C4-2B (cell line): ENCODE data around the gene APP.

Source experiments
- H3K27ac ChIP-seq: fragments of 450-650 bp; 2 replicates; pipeline ENCODE4 v1.5.1; 2017
- CTCF ChIP-seq: fragments of 450-650 bp; conservative IDR thresholded peaks from 2 replicates; pipeline ENCODE4 v1.5.1; 2017; ENCODE audit warnings: mild to moderate bottlenecking
- ZFX ChIP-seq: fragments of 450-650 bp; IDR thresholded peaks from 2 replicates; pipeline ENCODE4 v1.6.1; 2017

The APP gene

DNA sequence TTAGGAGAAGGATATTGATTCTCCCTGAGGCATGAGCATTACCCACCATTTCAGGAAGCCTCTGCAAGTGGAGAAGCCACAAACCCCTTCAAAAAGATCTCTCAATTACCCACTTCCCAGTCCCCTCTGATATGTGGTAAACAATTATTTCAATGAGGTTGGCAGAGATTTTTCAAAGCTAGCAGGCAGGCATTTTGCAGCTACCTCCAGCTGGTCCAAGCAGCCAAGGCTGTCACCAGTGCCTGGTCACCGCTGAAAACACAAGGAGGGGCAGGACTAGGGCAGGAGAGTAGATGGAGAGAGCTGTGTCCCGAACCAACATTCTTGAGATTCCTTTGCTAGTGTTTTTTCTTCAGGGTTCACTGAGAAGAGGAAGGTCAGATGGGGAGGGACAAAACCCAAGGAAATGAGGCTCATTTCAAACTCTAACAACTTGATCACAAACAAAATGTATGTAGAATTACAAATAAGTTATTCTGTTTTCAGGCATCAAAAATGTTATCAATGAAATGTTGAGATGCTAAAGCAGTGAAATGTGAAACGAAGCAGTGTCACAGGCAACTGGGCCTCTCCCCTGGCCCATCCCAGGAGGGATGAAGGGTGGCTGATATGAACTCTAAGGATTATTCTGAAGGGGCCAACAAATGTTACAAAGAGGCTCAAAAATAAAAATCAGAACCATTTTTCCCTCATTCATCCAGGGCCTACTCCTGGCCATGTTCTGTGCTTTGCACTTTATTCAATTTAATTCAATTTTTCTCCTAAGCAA, 22.3 kb downstream of the APP start:
- no peak for TF ChIP-seq CTCF
- TF ChIP-seq ZFX: no peak

GRCh38 chr21:26147535-26147934, 23.0 kb downstream of the APP start:
- H3K27ac ChIP-seq: no peak overlapping the region

More for the DNA sequence above, 22.3 kb downstream of the APP start:
- no peak overlapping the region for H3K27ac ChIP-seq

GRCh38 chr21:26146681-26147080, 23.9 kb downstream of the APP start:
- no peak for TF ChIP-seq CTCF
- TF ChIP-seq ZFX: no peak
- no peak overlapping the region for H3K27ac ChIP-seq

More at GRCh38 chr21:26147535-26147934, 23.0 kb downstream of the APP start:
- TF ChIP-seq ZFX (no peak), CTCF (no peak)

- no peak overlapping the region for H3K27ac ChIP-seq
- no peak for TF ChIP-seq CTCF
- no peak for TF ChIP-seq ZFX
Observed at GRCh38 chr21:26144031-26144430, 26.5 kb downstream of the APP start.

DNA sequence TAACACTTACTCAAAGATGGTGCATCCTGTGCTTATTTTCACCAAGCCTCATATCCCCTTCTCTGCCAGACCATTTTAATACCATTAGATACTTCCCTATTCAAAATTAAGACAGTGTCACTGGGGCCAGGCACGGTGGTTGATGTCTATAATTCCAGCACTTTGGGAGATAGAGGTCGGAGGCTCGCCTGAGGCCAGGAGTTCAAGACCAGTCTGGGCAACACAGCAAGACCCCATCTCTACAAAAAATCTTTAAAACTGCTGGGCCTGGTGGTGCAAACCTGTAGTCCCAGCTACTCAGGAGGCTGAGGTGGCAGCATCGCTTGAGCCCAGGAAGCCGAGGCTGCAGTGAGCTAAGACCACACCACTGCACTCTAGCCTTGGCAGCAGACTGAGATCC, 28.2 kb downstream of the APP start:
- TF ChIP-seq ZFX (no peak), CTCF (no peak)
- no peak overlapping the region for H3K27ac ChIP-seq

DNA sequence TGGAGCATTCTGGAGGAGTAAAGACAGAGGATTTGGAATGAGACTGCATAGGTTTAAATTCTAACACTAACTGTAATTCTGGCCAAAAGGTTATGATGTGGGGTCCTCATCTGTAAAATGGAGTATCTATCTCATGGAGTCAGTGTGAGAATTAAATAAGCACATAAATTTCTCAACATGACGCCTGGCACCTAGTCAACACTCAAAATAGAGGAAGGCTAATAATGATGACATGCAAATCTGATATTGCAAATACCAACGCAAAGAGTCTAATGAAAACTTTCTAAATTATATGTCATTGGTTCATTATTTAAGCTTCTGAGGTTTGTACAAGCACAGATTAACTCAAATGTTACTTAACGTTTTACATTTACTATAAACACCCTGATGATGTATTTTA, 29.6 kb downstream of the APP start:
- H3K27ac ChIP-seq: no peak overlapping the region
- no peak for TF ChIP-seq ZFX
- TF ChIP-seq CTCF: no peak

DNA sequence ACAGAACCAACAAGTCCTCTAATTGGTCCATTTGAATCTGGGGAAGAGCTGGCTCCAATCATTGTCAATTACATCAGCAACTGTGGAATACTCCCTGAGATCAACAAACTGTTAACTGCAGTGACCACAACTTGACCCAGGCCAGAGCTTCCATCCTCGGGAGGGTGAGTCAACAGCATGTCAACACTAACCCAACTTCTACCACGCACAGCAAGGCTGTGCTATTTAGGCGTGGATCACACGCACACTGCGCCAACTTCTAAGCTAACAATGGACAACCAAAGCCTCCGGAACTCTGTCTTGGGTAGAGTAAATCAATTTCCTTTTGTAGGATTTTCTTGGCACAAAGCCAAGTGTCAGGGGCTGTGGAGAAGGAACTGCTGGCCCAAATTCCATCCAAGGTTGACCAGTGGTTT, 30.4 kb downstream of the APP start:
- no peak overlapping the region for H3K27ac ChIP-seq

More for the DNA sequence above, 30.4 kb downstream of the APP start:
- no peak for TF ChIP-seq CTCF
- TF ChIP-seq ZFX: no peak
